ENCODE measurements around the gene HOXB9.

Gene HOXB9

GRCh38 chr17:48626245-48627117 lies at the start of gene HOXB9:
Gene HOXB9, minus strand, starts transcription at chr17:48626358. Its CDS starts 89 bp downstream, at chr17:48626269.
- Histone ChIP-seq H3K4me1 (ENCODE audit: insufficient read depth, low read length) (peaks cover 5% of the 10 kb centered on the region), H3K36me3 (ENCODE audit: insufficient read depth, low read length) (no peaks in the 10 kb centered on the region), H3K27me3 (ENCODE audit: insufficient read depth, low read length) (peaks cover 98% of the 10 kb centered on the region), H2AFZ (ENCODE audit: low read depth, low read length) (no peak within 1 kb of the TSS), H3K4me3 (ENCODE audit: low read length) (no peak within 1 kb of the TSS), H3K9me3 (ENCODE audit: low read length) (no peaks in the 10 kb centered on the region)

DNA sequence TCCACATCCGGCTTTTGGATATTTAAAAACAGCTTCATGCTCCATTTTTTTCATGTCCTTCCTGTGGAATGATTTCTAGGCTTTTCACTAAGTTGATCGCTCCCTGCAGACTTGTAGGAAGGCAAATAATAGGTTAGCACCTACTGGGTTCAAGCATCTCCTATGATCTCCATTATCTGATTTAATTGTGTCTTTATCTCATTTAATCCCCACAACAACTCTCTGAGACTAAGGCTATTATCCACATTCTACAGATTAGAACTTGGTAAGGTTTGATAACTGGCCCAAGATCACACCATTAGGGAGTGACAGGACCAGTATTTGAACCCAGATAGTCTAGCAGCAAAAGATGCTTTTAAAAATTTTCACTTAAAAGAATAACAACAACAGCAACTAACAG lies 46.2 kb upstream of the HOXB9 start:
- H3K4me1 ChIP-seq (ENCODE audit: insufficient read depth, low read length) = peaks cover 3% of the 10 kb centered on the region
- no peak overlapping the region for H3K4me3 ChIP-seq (ENCODE audit: low read length)
- no peaks in the 10 kb centered on the region for H3K9me3 ChIP-seq (ENCODE audit: low read length)
- H3K27me3 ChIP-seq (ENCODE audit: insufficient read depth, low read length) = peaks cover 12% of the 10 kb centered on the region
- no peak overlapping the region for H2AFZ ChIP-seq (ENCODE audit: low read depth, low read length)
- H3K36me3 ChIP-seq (ENCODE audit: insufficient read depth, low read length) = no peaks in the 10 kb centered on the region

DNA sequence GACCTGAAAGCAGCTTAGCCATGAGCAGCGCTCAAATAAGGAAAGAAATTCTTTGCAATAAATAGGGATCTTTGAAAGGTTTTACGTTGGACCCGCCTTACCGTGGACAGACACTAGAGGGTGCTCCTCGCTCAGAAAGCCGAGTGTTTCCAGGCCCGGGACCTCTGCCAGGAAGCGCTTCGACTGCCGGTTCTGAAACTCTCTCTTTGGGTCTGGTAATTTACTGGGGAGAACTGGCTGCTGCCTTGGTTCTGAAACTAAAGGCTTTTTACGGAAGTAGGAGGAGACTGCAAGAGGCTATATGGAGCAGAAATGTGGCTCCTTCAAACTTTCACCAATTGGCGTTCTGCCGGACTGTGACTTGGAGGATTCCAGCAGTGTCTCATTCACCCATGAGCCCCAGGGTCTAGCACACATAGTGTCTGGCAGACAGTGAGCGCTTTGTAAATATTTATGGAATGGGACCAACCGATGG lies 45.6 kb upstream of the HOXB9 start:
- H3K4me3 ChIP-seq (ENCODE audit: low read length) = peak overlapping the region; percentile 3
- no peaks in the 10 kb centered on the region for H3K9me3 ChIP-seq (ENCODE audit: low read length)
- peaks cover 8% of the 10 kb centered on the region for H3K27me3 ChIP-seq (ENCODE audit: insufficient read depth, low read length)
- H3K4me1 ChIP-seq (ENCODE audit: insufficient read depth, low read length) = peaks cover 3% of the 10 kb centered on the region
- no peaks in the 10 kb centered on the region for H3K36me3 ChIP-seq (ENCODE audit: insufficient read depth, low read length)
- no peak overlapping the region for H2AFZ ChIP-seq (ENCODE audit: low read depth, low read length)

DNA sequence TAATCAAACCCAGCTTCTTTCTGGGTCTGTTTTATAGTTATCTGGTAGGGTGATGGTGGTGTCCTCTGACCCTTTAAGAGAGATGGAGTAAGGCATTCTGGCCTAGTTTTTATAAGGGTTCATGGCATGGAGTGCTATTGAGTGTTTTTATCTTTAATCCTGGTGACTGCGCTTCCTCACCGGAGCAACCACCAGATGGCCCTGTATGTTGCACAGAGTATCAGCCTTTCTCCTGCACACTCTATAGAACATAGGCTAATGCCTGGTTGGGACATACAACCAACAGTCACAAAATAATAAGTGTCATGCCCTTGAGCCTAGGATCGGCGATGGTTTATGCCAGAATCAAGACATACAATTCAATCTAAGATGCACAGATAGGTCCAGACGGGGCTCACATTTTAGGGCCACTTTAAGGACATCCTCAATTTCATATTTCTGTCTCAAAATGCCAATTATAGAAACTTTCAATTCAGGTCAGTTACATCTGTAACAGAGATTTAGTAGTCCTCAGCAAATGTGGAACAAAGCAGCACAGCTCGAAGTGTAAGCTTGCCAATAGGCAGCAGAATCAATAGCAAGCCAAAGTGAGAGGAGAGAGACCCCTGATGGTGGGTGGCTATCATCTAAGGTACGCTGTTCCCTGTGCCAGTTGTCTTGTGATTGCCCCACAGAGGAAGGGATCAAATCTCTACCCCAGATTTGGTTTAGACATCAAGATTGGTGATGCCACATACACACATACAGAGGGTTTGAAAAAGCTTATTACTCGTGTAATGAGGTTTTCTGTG lies 37.2 kb upstream of the HOXB9 start:
- peaks cover 8% of the 10 kb centered on the region for H3K27me3 ChIP-seq (ENCODE audit: insufficient read depth, low read length)
- no peak overlapping the region for H2AFZ ChIP-seq (ENCODE audit: low read depth, low read length)

GRCh38 chr17:48655913-48656312 lies 29.8 kb upstream of the HOXB9 start:
- Histone ChIP-seq H3K36me3 (ENCODE audit: insufficient read depth, low read length) (no peaks in the 10 kb centered on the region), H3K9me3 (ENCODE audit: low read length) (no peaks in the 10 kb centered on the region), H3K27me3 (ENCODE audit: insufficient read depth, low read length) (peaks cover 24% of the 10 kb centered on the region), H3K4me1 (ENCODE audit: insufficient read depth, low read length) (no peaks in the 10 kb centered on the region), H2AFZ (ENCODE audit: low read depth, low read length) (no peak overlapping the region), H3K4me3 (ENCODE audit: low read length) (no peak overlapping the region)

More for the DNA sequence above, 37.2 kb upstream of the HOXB9 start:
- no peaks in the 10 kb centered on the region for H3K9me3 ChIP-seq (ENCODE audit: low read length)
- H3K4me1 ChIP-seq (ENCODE audit: insufficient read depth, low read length) = no peaks in the 10 kb centered on the region
- no peaks in the 10 kb centered on the region for H3K36me3 ChIP-seq (ENCODE audit: insufficient read depth, low read length)
- H3K4me3 ChIP-seq (ENCODE audit: low read length) = no peak overlapping the region

GRCh38 chr17:48649741-48650140 lies 23.6 kb upstream of the HOXB9 start:
- H3K27me3 ChIP-seq (ENCODE audit: insufficient read depth, low read length) = peaks cover 44% of the 10 kb centered on the region
- H3K4me3 ChIP-seq (ENCODE audit: low read length) = no peak overlapping the region
- H2AFZ ChIP-seq (ENCODE audit: low read depth, low read length) = no peak overlapping the region
- no peaks in the 10 kb centered on the region for H3K36me3 ChIP-seq (ENCODE audit: insufficient read depth, low read length)
- no peaks in the 10 kb centered on the region for H3K4me1 ChIP-seq (ENCODE audit: insufficient read depth, low read length)
- H3K9me3 ChIP-seq (ENCODE audit: low read length) = no peaks in the 10 kb centered on the region

- Histone ChIP-seq H3K4me3 (ENCODE audit: low read length) (no peak overlapping the region), H3K27me3 (ENCODE audit: insufficient read depth, low read length) (peaks cover 63% of the 10 kb centered on the region)
Observed at GRCh38 chr17:48647963-48648245, 21.7 kb upstream of the HOXB9 start.

GRCh38 chr17:48647103-48647962 lies 21.2 kb upstream of the HOXB9 start:
- H3K27me3 ChIP-seq (ENCODE audit: insufficient read depth, low read length) = peaks cover 69% of the 10 kb centered on the region
- H3K4me3 ChIP-seq (ENCODE audit: low read length) = no peak overlapping the region
- H3K9me3 ChIP-seq (ENCODE audit: low read length) = no peaks in the 10 kb centered on the region
- H3K36me3 ChIP-seq (ENCODE audit: insufficient read depth, low read length) = no peaks in the 10 kb centered on the region
- H3K4me1 ChIP-seq (ENCODE audit: insufficient read depth, low read length) = no peaks in the 10 kb centered on the region
- no peak overlapping the region for H2AFZ ChIP-seq (ENCODE audit: low read depth, low read length)

More at GRCh38 chr17:48647963-48648245, 21.7 kb upstream of the HOXB9 start:
- no peaks in the 10 kb centered on the region for H3K4me1 ChIP-seq (ENCODE audit: insufficient read depth, low read length)
- H2AFZ ChIP-seq (ENCODE audit: low read depth, low read length) = no peak overlapping the region
- no peaks in the 10 kb centered on the region for H3K9me3 ChIP-seq (ENCODE audit: low read length)
- no peaks in the 10 kb centered on the region for H3K36me3 ChIP-seq (ENCODE audit: insufficient read depth, low read length)

DNA sequence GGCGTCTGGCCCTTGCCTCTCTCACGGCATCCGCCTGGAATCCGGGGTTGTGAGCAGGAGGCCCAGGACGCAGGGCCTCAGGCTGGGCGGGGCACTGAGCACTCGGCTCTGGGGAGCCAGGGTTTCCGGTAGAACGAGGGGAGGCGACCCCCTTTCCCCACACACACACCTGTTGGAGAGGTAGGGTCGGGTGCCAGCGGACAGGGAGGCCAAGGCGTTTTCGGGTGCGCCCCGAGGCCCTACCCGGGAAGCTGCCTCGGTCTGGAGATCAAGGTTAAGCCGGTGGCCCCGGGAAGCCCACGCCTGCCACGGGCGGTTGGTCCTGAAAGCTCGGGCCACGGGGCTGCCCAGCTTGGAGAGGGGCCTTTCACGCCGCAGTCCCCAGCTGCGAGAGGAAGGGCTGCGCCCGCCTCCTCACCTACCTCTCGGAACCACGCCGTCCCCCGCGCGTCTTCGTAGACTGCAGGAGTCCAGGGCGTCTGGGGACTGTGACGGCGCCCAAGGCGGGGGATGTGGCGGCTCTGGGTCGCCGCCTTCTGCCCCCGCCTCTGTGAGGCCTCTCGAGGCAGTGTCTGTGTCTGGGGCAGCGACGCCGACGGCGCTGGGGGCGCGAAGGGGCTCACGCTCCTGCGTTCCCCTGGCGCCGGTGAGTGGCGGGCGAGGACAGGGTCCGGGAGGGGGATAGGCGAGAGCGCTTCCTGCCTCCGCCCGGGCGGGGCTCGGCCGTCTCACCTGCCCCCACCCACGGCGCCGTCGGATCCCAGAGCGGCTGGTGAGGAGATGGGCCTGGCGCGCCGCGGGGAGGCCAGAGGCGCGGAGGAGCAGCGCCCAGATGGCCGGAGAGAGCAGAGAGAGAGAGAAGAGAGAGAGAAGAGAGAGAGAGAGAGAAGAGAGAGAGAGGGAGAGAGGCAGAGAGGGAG lies 20.3 kb upstream of the HOXB9 start:
- Histone ChIP-seq H3K4me3 (ENCODE audit: low read length) (no peak overlapping the region), H3K27me3 (ENCODE audit: insufficient read depth, low read length) (peaks cover 77% of the 10 kb centered on the region), H3K4me1 (ENCODE audit: insufficient read depth, low read length) (no peaks in the 10 kb centered on the region)

DNA sequence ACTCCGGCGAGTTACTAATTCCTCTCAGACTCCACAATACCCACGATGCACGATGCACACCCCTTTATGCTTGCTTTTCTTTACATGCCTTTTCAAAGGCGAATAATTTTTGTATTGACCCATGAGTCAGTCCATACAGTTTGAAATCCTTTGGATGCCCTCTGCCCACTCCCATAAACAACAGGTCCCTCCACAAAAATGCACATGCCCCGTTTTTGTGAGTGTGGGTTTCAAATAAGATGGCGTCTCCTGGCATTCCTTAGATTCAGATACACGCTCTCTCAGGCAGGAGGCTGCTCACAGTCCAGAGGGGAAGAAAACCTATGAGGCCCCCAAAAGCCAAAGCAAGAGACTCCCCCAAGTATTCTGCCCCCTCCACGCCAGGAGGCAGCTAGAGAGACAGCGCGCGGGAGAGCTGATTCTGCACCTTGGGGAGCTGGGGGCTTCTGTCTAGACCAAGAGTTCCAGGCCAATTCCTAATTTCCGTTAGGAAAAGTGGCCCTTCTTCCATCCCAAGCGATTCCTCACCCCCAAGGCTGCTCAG lies 19.6 kb upstream of the HOXB9 start:
- Histone ChIP-seq H3K4me3 (ENCODE audit: low read length) (no peak overlapping the region), H3K9me3 (ENCODE audit: low read length) (no peaks in the 10 kb centered on the region), H2AFZ (ENCODE audit: low read depth, low read length) (no peak overlapping the region), H3K27me3 (ENCODE audit: insufficient read depth, low read length) (peaks cover 85% of the 10 kb centered on the region), H3K36me3 (ENCODE audit: insufficient read depth, low read length) (no peaks in the 10 kb centered on the region), H3K4me1 (ENCODE audit: insufficient read depth, low read length) (no peaks in the 10 kb centered on the region)

More for the DNA sequence above, 20.3 kb upstream of the HOXB9 start:
- Histone ChIP-seq H2AFZ (ENCODE audit: low read depth, low read length) (no peak overlapping the region), H3K9me3 (ENCODE audit: low read length) (no peaks in the 10 kb centered on the region), H3K36me3 (ENCODE audit: insufficient read depth, low read length) (no peaks in the 10 kb centered on the region)

- Histone ChIP-seq H3K27me3 (ENCODE audit: insufficient read depth, low read length) (peaks cover 89% of the 10 kb centered on the region), H3K4me3 (ENCODE audit: low read length) (no peak overlapping the region), H3K36me3 (ENCODE audit: insufficient read depth, low read length) (no peaks in the 10 kb centered on the region), H3K9me3 (ENCODE audit: low read length) (no peaks in the 10 kb centered on the region), H3K4me1 (ENCODE audit: insufficient read depth, low read length) (no peaks in the 10 kb centered on the region), H2AFZ (ENCODE audit: low read depth, low read length) (no peak overlapping the region)
Observed at GRCh38 chr17:48644910-48645557, 18.9 kb upstream of the HOXB9 start.

Measured in neuron (in vitro differentiated cells).